Smooth muscle cell (in vitro differentiated cells): ENCODE measurements around the gene LINS1. TPM values are rescaled to one million over a fixed set of nuclear protein-coding genes. Genes with fewer than 3 reads are reported as not detected.
"Not testable (repeated sequence)": the region's sequence is repeated elsewhere in the genome, so short reads cannot be mapped to it uniquely, and the experiment has no call there.

Source experiments
- DNase-seq: peaks from one replicate; lab custom pipeline; 2025; ENCODE audit not compliant: unreplicated experiment; lab: John Stamatoyannopoulos, UW
- H2AFZ ChIP-seq: fragments of 200-600 bp; sonication (generic); 2 replicates; pipeline ENCODE4 v1.6.0; 2016; ENCODE audit warnings: antibody characterized with exemption, low read depth, mild to moderate bottlenecking
- H3F3A ChIP-seq: fragments of 200-600 bp; sonication (generic); 2 replicates; pipeline ENCODE4 v1.6.0; 2017; ENCODE audit warnings: antibody characterized with exemption, low read depth
- H3K27ac ChIP-seq: fragments of 200-600 bp; sonication (generic); 2 replicates; pipeline ENCODE4 v1.5.1; 2016; ENCODE audit warnings: low read depth, mild to moderate bottlenecking
- H3K27me3 ChIP-seq: fragments of 200-600 bp; sonication (generic); 2 replicates; pipeline ENCODE4 v1.6.1; 2016; ENCODE audit warnings: low read depth, mild to moderate bottlenecking
- H3K36me3 ChIP-seq: fragments of 200-600 bp; sonication (generic); 2 replicates; pipeline ENCODE4 v1.5.1; 2016; ENCODE audit warnings: low read depth
- H3K4me1 ChIP-seq: fragments of 200-600 bp; sonication (generic); 2 replicates; pipeline ENCODE4 v1.5.1; 2016; ENCODE audit warnings: low read depth
- H3K4me2 ChIP-seq: fragments of 200-600 bp; sonication (generic); 2 replicates; pipeline ENCODE4 v1.6.0; 2016; ENCODE audit warnings: mild to moderate bottlenecking
- H3K4me3 ChIP-seq: fragments of 200-600 bp; sonication (generic); 2 replicates; pipeline ENCODE4 v1.5.1; 2016; ENCODE audit warnings: mild to moderate bottlenecking
- H3K79me2 ChIP-seq: fragments of 200-600 bp; sonication (generic); 2 replicates; pipeline ENCODE4 v1.6.0; 2016; ENCODE audit warnings: low read depth, mild to moderate bottlenecking
- H3K9ac ChIP-seq: fragments of 200-600 bp; sonication (generic); 2 replicates; pipeline ENCODE4 v1.6.0; 2016; ENCODE audit warnings: low read depth
- H3K9me3 ChIP-seq: fragments of 200-600 bp; sonication (generic); replicated peaks from 2 replicates; pipeline ENCODE4 v1.5.1; 2016; ENCODE audit warnings: low read depth
- H4K20me1 ChIP-seq: fragments of 200-600 bp; sonication (generic); 2 replicates; pipeline ENCODE4 v1.6.0; 2016; ENCODE audit warnings: low read depth
- CTCF ChIP-seq: fragments of 200-600 bp; sonication (generic); IDR thresholded peaks from 2 replicates; pipeline ENCODE4 v1.5.1; 2017; ENCODE audit warnings: borderline replicate concordance, mild to moderate bottlenecking, antibody characterized with exemption; ENCODE audit not compliant: insufficient read depth, poor library complexity, severe bottlenecking
- WGBS: methylation state at CpG from one replicate; pipeline ENCODE4 v1.1.7; 2016; ENCODE audit warnings: low lambda C conversion rate; 5-methylcytosine and 5-hydroxymethylcytosine counted together
- polyA plus RNA-seq: library from polyadenylated mRNA; unstranded; fragments of >200 nt; fragmentation: Nextera tagmentation; extraction: Ambion mirVana; gene quantifications from 2 replicates; pipeline ENCODE4 v1.2.1, GENCODE V29; 2016
- total RNA-seq: library from RNA; depleted of rRNA; stranded (reverse); fragments of >200 nt; gene quantifications from 2 replicates; pipeline ENCODE4 v1.2.3, GENCODE V29; 2014

The LINS1 gene
- total and polyA plus RNA-seq, 2 experiments from 2014 or later, result 6.0 to 9.2 TPM

- H4K20me1 ChIP-seq, result peaks cover 74% of the 10 kb centered on the region
- no peak overlapping the region for H3K27ac ChIP-seq
- H3K4me3 ChIP-seq, result no peak overlapping the region
- WGBS, result 98% methylated on average over 2 of the region's 2 CpGs
- no peak overlapping the region for H3K9ac ChIP-seq
- peaks cover under 1% of the 10 kb centered on the region for H3K36me3 ChIP-seq
- H3F3A ChIP-seq, result no peaks in the 10 kb centered on the region
- peaks cover 9% of the 10 kb centered on the region for H3K9me3 ChIP-seq
- no peak overlapping the region for H3K4me2 ChIP-seq
- H3K79me2 ChIP-seq, result peaks cover 55% of the 10 kb centered on the region
- DNase-seq, result no peak
- no peaks in the 10 kb centered on the region for H3K27me3 ChIP-seq
- H2AFZ ChIP-seq, result no peak overlapping the region
- no peak for TF ChIP-seq CTCF
- no peaks in the 10 kb centered on the region for H3K4me1 ChIP-seq
These were observed 8.6 kb downstream of the LINS1 start for GRCh38 chr15:100593431-100593830.

- H3K27ac ChIP-seq, result no peak overlapping the region
- 29% methylated on average over 3 of the region's 3 CpGs for WGBS
- no peak for TF ChIP-seq CTCF
- H3K36me3 ChIP-seq, result peaks cover 5% of the 10 kb centered on the region
- no peak overlapping the region for H3K9ac ChIP-seq
- no peak overlapping the region for H3K4me3 ChIP-seq
- H3K9me3 ChIP-seq, result peaks cover 13% of the 10 kb centered on the region
- no peaks in the 10 kb centered on the region for H3K4me1 ChIP-seq
- peaks cover 70% of the 10 kb centered on the region for H4K20me1 ChIP-seq
- H3K79me2 ChIP-seq, result peaks cover 55% of the 10 kb centered on the region
- DNase-seq, result no peak
- H3F3A ChIP-seq, result no peaks in the 10 kb centered on the region
- no peak overlapping the region for H3K4me2 ChIP-seq
- H3K27me3 ChIP-seq, result no peaks in the 10 kb centered on the region
- H2AFZ ChIP-seq, result no peak overlapping the region
These were observed 9.1 kb downstream of the LINS1 start for GRCh38 chr15:100592898-100593297.

- H3K27ac ChIP-seq, result no peak overlapping the region
- H3K9me3 ChIP-seq, result peaks cover 13% of the 10 kb centered on the region
- no peak for TF ChIP-seq CTCF
- H3K4me1 ChIP-seq, result no peaks in the 10 kb centered on the region
- H3K9ac ChIP-seq, result no peak overlapping the region
- no peak overlapping the region for H3K4me3 ChIP-seq
- peaks cover 53% of the 10 kb centered on the region for H3K79me2 ChIP-seq
- 47% methylated on average over 2 of the region's 2 CpGs for WGBS
- H3K4me2 ChIP-seq, result no peak overlapping the region
- H3K27me3 ChIP-seq, result no peaks in the 10 kb centered on the region
- peaks cover 59% of the 10 kb centered on the region for H4K20me1 ChIP-seq
- no peaks in the 10 kb centered on the region for H3F3A ChIP-seq
- no peak for DNase-seq
- H2AFZ ChIP-seq, result no peak overlapping the region
- H3K36me3 ChIP-seq, result peaks cover 5% of the 10 kb centered on the region
These were observed 10.1 kb downstream of the LINS1 start for GRCh38 chr15:100591835-100592234.

- not testable (repeated sequence) for H3K27me3 ChIP-seq, H3K4me1 ChIP-seq, DNase-seq, H3K36me3 ChIP-seq, H3K4me3 ChIP-seq, H3K4me2 ChIP-seq, H3K27ac ChIP-seq, H2AFZ ChIP-seq, H3F3A ChIP-seq, H3K9ac ChIP-seq
- Histone ChIP-seq H4K20me1 (peaks cover 53% of the 10 kb centered on the region), H3K79me2 (peaks cover 46% of the 10 kb centered on the region), H3K9me3 (peaks cover 13% of the 10 kb centered on the region)
- 98% methylated on average over 2 of the region's 2 CpGs for WGBS
These were observed 10.8 kb downstream of the LINS1 start for GRCh38 chr15:100591163-100591562.
